ENCODE data around the gene CLDN20.
"Not testable (repeated sequence)": the region's sequence is repeated elsewhere in the genome, so short reads cannot be mapped to it uniquely, and the experiment has no call there.

Gene CLDN20, protein sequence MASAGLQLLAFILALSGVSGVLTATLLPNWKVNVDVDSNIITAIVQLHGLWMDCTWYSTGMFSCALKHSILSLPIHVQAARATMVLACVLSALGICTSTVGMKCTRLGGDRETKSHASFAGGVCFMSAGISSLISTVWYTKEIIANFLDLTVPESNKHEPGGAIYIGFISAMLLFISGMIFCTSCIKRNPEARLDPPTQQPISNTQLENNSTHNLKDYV

DNA sequence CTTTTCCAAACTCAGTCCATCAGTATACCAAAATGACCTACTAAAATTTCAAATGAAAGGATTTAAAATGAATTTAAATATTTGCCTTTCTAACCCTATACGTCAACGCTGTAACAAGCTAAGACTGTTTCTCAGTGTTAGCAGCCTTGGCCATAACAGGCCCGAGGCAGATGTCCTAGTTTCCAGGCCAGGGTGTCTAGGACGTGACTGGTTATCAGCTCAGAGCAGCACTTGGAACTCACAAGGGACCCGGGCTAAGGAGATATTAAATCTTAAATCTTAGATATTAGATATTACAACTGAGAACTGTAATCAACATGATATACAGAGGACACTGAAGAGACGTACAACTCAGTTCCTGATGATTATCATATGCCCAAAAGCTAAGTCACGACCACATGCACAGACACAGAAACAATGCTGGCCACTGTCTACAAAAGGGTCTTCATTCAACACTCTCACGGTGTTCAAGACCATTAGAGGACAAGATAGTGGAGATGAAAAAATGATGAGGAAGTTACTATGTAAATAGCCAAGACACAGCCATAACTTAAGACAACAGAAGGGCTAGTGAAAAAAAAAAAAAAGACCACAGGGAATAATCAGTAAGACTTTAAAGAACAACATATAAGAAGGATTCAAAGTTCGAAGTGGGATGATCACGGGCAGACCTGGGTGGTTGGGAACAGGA is at the start of gene CLDN20:
CLDN20 (plus strand) TSS at position 641 of the 691 bp plus-strand sequence. CDS start 11,707 bp downstream, outside the sequence.
- no peak for DNase-seq

DNA sequence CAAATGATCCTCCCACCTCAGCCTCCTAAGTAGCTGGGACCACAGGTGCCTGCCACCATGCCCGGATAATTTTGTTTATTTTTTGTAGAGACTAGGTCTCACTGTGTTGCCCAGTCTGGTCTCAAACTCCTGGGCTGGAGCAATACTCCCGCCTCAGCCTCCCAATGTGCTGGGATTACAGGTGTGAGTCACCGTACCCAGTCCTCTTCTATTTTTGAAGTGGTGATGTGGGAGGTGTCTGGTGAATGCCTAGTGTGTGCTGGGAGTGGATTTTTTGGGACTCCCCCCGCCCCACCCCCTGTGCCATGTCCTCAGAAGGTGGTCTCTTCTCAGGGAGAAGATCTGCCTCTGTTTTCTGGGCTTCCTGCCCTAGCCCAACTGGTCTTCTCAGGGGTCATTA is 47.9 kb upstream of the CLDN20 start:
- DNase-seq, result no peak

DNA sequence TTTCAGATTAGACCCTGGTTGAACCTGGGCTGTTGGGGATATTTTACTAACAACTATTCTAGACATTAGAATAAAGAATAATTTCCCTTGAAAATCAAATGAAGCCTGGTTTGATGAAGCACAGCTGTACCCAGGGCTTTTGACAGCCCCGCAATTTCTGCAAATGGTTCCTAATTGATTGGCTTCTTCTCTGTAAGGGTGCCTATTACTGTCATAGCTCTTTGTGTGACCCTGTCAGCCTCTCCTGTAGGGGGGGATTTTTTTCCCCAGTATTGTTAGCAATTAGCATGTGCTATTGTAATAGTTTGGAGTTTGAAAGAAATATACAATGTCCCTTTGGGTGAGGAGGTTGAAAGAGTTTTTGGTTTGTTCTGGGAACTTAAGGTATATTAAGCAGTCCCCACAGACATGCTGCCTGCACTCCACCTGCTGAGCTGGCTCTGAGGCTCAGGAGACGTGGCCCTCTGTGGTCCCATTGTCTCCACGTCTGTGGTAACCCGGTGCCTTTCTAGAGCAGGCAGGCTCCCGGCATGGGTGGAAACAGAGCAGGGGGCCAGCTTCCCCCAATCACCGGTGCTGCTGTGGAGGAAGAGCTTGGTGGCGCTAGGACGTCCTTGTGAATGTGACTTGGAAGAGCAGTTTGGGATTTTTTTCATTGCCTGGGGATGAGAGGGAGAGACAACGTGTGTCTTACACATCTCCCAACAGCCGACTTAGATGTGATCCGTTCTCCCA is 47.3 kb upstream of the CLDN20 start:
- no peak for DNase-seq

DNA sequence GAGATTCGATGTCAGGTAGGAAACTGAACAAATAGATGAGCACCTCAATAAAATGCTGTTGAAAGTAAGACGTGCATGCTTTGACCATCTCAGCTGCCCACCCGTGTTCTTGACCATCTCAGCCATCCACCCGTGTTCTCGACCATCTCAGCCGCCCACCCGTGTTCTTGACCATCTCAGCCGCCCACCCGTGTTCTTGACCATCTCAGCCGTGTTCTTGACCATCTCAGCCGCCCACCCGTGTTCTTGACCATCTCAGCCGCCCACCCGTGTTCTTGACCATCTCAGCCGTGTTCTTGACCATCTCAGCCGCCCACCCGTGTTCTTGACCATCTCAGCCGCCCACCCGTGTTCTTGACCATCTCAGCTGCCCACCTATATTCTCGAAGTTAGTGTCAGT is 45.1 kb upstream of the CLDN20 start:
- not testable (repeated sequence) for DNase-seq

DNA sequence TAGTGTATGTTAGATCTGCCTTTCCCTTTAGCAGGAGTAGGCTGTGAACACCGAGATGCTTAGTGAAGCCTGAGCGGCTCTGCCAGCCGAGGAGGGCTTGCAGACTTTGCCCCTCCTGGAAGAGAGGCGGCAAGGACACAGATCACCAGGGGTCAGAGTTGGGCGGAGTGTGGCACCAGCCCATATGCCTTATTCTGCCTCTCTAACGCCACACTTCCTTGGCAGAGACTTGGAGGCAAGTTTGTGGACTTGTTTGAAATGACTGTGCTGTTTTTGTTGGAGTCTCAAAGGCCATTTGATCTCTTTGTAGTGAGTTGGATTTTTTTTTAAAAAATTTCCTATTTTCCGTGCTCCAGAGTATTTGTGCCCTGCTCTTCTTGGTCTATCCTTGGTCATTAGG is 44.5 kb upstream of the CLDN20 start:
- DNase-seq, result no peak

DNA sequence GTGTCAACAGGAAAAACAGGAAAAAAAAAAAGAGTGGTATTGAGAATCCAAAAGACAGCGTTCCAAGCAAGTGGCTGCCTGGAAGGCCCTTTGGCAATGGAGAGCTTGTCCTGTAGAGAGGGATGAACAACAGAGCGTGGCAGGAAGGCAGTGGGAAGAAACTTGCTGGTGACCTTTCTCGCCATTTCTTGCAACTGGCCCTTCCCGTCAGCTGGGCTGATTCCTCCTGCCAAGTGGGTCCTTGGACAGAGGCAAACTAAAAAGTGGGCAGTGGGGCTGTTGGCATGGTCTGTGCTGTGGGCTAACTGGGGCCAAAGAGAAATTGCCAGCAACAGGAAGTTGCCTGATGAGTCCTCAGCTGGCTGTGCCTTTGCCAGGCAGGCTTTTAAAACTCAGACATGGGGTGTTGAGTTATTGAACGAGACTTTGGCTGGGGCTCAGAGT is 43.9 kb upstream of the CLDN20 start:
- no peak for DNase-seq

DNA sequence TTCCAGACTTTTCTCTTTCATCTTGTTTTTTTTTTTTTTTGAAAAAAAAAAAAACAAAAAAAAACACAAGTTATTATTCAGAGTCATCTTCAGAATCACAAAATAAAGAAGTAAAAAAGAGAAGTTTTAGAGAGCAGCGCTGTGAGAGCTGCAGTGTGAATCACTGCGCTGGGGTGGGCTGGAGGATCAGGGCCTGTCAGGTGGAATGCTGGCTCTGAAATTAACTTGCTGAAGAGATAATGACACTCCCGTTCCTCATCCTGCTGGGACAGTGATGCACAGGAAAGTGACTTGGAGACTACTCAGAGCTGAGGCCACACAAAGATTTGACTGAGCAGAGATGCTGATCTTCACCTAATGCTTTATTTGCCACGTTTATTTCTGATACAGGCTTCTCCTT is 42.7 kb upstream of the CLDN20 start:
- no peak for DNase-seq

DNA sequence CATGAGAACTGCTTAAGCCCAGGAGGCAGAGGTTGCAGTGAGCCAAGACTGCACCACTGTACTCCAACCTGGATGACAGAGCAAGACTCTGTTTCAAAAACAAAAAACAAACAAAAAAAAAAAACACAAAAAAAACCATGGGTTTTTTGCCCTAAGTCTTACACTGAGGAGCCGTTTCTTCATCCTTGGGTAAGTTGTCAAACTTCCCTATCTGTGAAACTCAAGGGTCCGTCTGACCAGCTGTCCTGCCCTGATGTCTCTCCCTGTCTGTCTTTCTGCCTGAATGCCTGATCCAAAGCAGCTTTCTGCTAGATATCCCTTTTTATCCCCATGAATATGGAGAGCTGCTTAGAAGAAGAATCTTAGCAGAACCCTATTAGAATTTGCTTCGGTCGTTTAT is 41.3 kb upstream of the CLDN20 start:
- DNase-seq, result no peak

DNA sequence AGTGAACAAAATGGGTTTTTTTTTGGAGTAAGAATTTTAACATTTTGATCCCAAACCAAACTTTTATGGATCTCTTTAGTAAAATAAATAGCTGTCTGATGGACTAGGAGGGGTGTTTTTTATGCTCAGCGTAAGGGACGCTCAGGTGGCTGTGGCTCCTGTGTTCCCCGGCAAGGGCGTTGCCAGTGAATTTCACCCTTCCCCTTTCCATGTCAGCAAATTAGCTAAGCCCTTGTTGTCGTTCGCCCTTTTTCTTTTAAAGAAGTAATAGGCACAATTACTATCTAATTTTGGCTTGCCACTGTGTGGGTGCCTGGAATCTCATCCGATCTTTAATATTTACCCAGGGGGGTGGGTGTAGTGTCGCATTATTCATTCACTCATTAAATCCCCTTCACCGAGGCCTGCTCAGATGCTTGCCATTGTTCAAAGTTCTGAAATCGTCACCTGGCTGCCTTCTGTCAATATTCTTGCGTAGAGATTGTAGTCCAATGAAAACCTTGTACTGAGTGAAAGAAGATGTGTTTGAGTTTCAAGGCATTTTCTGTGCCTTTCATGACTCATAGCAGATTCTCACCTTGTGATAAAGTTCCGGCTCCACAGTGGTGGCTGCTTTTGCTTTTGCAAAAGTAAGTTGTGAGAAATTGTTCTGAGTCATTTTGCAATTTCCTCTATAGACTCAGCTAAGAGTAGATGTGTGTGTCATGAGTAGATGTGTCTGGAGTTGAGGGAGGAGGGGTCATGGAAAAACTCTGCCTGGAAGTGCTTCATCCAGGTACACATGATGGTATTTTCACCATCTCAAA is 40.0 kb upstream of the CLDN20 start:
- no peak for DNase-seq

DNA sequence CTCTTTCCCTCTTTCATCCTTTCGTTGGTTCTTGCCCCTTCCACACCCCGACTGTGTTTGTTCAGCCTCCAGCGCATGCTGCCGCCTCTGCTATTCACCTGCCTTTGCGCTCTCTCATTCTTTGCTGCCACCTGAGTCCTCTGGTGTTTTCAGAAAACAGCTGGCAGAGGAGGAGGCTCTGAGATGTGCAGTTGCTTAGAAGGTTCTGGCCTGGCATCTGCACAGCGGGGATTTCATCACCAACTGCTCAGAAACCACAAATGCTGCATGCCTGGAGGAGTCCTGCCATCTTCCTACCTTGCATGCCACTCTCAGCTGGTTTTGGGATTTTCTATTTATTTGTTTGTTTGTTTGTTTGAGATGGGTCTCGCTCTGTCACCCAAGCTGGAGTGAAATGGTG is 39.2 kb upstream of the CLDN20 start:
- no peak for DNase-seq

DNA sequence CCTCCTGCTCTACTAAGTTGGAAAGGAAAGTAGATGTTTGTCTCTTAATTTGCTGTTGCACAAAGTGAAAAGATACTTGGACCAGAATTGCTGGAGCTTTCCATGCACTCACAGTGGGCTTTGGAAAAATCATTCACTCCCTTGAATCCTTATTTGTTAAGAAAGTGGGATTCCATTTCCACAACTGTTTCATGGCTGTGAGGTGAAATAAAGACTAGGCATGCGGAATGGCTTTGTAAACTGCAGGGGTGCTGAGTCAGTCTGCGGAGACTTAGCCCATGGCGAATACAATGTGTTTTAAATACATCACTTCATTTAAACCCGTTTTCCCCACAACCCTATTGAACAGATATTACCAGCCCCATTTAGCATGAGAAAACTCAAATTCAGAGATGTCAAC is 36.8 kb upstream of the CLDN20 start:
- no peak for DNase-seq

DNA sequence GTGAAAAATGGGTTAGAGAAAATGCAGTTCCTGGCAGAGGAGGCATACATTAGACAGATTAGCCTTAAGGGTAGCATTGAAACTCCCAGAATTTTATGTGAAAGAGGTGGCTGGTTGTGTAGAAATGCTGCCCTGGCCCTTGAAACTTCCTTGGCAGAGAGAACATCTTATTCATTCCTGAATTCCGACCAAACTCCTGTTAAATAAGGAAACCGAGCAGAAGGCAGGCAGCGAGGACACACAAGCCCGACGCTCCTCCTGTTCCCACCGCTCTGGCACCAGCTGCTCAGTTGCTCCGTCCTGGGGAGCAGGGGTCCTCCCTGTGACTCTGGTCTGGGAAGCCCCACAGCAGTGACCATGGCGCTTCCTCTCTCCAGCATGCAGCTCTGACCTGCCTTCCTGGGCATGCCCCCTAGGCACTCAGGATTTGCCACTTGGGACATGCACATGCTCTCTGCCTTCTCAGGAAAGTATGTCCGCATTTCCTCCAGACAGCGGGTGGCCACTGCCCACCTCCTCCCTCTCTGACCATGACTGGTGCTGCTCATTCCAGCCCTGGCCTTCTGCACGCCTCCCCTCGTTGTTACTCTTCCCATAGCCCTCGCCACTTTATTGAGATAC is 35.2 kb upstream of the CLDN20 start:
- DNase-seq, result no peak

DNA sequence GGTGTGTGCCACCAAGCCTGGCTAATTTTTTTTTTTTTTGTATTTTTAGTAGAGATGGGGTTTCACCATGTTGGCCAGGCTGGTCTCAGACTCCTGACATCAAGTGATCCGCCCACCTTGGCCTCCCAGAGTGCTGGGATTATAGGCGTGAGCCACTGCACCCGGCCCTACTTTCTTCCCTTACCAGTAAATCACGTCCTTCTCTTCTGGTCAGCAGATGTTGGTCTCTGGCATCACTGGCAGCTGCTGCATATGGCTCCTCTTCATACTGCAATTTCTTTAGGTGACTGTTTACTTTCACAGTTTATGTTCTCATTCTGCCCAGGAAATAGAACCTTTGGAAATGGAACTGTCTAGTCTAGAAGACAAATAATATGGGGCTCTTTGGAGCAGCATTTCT is 32.8 kb upstream of the CLDN20 start:
- not testable (repeated sequence) for DNase-seq

DNA sequence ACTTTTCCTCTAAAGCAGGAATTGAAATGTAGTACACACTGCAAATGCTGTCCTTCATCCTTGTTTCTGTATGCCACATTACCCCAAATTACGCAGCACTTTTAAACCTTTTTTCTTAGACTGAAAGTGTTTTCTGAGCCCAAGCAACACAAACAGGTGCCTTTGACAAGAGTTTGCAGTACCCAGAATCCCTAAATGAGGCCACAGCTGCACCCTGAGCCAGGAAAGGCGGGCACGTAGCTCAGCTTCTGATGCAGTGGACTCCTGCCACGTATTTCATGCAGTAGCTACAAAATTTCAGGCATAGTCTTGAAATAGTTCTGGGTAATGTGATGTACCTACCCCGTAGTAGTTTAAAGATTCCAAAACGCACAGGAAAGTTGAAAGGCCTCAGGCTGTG is 31.0 kb upstream of the CLDN20 start:
- no peak for DNase-seq

DNA sequence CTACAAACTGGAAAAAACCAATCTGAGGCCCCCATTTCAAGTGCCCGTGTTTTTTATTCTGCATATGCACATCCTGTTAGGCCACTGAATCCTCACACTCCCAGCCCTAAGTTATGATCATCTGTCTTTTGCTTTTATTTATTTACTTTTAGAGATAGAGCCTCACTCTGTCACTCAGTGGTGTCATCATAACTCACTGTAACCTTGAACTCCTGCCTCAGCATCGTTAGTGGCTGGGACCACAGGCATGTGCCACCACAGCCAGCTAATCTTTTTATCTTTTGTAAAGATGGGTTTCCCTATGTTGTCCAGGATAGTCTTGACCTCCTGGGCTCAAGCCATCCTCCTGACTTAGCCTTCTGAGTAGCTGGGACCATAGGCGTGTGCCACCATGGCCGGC is 29.6 kb upstream of the CLDN20 start:
- DNase-seq, result no peak

DNA sequence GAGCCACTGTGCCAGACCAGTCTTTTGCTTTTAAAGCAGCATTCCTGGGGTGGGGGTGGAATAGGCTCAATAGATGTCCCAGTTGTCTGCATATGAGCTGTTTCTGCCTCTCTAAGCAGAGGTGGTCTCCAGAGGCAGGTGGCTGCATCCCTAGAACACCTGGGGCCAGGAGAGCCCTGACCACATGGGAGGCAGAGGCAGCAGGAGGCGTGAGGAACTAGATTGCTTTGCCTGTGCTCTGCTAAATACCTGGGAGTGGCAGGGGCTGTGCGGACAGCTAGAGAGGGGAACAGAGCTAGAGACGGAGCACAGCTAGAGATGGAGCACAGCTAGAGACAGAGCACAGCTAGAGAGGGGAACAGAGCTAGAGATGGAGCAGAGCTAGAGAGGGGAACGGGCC is 29.1 kb upstream of the CLDN20 start:
- no peak for DNase-seq

DNA sequence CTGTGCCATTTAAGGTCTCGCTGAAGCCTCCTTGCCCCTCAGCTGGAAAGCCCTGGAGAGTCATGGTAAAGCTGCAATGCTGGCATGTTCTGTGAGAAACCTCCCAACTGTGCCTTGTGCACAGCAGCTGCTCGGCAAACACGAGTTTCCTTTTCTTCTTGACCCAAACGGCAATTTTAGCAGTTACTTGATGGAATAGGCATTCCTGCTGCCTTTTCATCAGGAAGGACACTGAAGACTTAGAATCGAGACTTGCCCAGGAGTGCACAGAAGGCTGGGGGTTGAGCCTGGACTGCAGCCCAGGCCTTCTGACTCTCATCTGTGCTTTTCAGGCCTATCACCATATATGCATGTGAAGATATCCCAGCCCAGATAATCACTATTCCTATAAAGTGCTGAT is 28.7 kb upstream of the CLDN20 start:
- no peak for DNase-seq

DNA sequence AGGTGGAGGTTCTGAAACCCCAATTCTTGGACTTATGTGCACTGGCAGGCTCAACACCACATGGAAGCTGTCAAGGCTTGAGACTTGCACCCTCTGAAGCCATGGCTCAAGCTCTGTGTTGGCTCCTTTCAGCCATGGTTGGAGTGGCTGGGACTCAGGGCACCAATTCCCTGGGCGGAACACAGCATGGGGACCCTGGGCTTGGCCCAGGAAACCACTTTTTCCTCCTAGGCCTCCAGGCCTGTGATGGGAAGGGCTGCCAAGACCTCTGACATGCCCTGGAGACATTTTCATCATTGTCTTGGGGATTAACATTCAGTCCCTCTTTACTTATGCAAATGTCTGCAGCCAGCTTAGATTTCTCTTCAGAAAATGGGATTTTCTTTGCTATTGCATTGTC is 26.2 kb upstream of the CLDN20 start:
- DNase-seq, result no peak

DNA sequence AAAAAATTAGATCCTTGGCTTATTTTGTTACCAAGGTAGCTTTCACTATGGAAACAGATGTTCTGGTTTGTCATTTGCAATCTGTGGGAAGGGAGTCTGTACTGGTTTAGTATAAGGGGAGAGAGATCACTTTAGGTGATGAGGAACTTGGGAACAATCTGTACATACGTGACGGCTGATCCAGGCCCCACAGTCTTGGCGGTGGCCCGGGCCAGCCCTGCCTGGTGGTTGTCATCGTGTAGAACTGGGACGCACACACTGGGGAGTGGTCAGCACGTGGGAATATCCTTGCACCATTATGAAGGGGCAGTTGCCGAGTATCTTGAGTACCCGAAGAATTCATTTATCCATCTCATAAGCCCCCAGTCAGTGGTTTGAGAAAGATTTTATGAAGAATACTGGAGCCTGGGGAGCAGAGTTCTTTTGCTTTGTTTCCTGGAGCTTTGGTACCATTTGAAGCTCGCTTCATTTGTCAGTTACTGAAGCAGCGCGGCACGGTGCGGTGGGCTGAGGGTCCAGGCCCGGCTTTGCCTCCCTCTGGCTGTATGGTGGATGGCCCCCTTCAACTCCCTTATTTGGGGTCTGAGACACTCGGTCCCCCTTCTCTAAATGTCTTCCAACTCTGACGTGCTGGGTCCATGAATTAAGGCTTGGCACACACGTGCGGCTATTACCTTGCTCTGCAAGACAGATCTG is 22.8 kb upstream of the CLDN20 start:
- no peak for DNase-seq

DNA sequence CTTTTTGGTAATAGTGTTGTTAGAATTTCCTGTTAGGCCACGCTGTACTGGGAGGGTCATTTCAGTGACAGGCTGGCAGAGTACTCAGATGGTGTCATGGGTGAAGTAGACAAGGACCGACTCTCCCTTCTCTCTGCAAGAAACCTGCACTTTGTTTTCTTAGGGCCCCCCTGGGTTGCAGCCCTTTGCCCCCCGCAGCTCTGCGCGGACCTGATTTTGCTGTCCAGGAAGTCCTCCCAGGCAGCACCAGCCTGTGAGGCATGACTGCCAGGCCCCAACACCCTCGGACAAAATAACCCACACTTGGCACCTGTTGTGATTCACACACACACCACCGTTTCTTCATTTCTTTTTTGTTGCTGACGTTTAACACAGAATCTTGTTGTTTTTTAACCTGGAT is 21.8 kb upstream of the CLDN20 start:
- DNase-seq, result no peak

DNA sequence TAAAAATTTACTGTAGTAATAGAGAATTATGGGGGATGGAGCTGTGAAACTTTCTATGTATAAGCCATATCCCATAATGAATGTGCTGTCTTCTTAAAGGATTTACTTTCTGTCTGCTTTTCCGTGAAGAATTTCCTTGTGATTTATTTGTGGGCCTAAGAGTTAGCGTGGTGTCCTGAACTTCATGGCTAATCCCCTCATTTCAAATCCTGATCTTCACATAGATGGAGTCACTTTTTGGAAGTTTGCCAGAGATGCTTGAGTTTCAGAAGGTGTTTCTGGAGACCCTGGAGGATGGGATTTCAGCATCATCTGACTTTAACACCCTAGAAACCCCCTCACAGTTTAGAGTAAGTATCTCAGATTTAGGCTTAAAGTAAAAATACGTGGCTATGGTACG is 19.4 kb upstream of the CLDN20 start:
- DNase-seq, result no peak

DNA sequence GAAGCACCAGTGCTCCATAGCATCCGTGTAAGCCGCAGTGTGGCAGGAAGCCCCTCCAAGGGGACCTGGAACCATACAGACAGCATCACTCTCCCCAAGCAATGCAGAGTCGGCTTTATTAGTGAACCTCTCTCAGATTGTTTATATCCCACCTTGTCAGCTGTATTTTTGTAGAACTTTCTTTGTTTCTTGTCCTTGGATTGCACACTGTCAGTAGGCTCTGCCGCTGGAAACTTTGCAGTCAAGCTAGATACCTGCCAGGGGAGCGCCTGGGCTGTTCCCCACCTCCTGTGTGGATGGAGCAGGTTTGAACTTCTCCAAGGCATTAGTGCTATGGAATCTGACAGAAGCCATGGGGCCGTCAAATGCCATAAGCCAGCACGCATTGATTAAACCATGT is 18.6 kb upstream of the CLDN20 start:
- DNase-seq, result no peak

All from NCI-H2029 treated with DMSO at 0.1 percent for 48 hours (cell line).